Measurements from ENCODE around the gene ADGRL2.

DNA sequence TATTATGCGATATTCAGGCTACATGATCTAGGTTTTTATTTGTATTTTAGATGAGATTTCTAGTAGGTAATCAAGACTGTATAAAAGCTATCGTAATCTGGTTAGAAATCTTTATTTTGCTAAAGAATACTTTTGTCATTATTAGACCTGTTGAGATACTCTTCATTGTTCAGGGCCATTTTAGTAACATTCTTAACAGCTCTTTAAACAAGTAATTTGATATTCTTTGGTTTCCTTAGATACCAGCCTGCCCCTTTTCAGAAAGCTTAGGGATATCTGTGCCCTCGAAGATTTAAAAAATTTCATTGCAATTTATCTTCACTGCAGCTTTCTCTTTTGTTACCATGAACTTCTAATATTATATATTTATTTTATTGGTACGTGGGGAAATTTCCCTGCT is 18.9 kb downstream of the ADGRL2 start:
- TF ChIP-seq, protein P1, sequence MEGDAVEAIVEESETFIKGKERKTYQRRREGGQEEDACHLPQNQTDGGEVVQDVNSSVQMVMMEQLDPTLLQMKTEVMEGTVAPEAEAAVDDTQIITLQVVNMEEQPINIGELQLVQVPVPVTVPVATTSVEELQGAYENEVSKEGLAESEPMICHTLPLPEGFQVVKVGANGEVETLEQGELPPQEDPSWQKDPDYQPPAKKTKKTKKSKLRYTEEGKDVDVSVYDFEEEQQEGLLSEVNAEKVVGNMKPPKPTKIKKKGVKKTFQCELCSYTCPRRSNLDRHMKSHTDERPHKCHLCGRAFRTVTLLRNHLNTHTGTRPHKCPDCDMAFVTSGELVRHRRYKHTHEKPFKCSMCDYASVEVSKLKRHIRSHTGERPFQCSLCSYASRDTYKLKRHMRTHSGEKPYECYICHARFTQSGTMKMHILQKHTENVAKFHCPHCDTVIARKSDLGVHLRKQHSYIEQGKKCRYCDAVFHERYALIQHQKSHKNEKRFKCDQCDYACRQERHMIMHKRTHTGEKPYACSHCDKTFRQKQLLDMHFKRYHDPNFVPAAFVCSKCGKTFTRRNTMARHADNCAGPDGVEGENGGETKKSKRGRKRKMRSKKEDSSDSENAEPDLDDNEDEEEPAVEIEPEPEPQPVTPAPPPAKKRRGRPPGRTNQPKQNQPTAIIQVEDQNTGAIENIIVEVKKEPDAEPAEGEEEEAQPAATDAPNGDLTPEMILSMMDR (IDR thresholded peaks at IDR 0.05; ENCODE audit: extremely low read depth in 1 of 2, insufficient read depth in 1 of 2, low read depth in 1 of 2, low read length in 2 of 2): no peak
- TF ChIP-seq EZH2 (IDR thresholded peaks at IDR 0.05; ENCODE audit: borderline replicate concordance, low read depth, low read length, severe bottlenecking) (no peak), FOS (IDR thresholded peaks at IDR 0.05; ENCODE audit: borderline replicate concordance, insufficient read depth, low read length) (no peak), POLR2A (IDR thresholded peaks at IDR 0.05; ENCODE audit: low read depth, low read length) (no peak), POLR2AphosphoS5 (IDR thresholded peaks at IDR 0.05; ENCODE audit: insufficient read depth, low read depth, low read length) (no peak), MYC (IDR thresholded peaks at IDR 0.05; ENCODE audit: low read depth, low read length) (no peak), GATA2 (IDR thresholded peaks at IDR 0.05; ENCODE audit: insufficient read depth, insufficient read length, low read depth, low read length) (no peak), JUN (IDR thresholded peaks at IDR 0.05; ENCODE audit: borderline replicate concordance, insufficient read depth, insufficient read length, low read depth) (no peak)
- TF ChIP-seq, protein P2, sequence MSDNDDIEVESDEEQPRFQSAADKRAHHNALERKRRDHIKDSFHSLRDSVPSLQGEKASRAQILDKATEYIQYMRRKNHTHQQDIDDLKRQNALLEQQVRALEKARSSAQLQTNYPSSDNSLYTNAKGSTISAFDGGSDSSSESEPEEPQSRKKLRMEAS (IDR thresholded peaks at IDR 0.05; ENCODE audit: insufficient read depth, insufficient read length): no peak
